HS-5 (cell line): ENCODE data around the gene ANO6.
A peak's percentile ranks its signal among the peaks of the same experiment; 100 is the strongest.

Experiments
- DNase-seq: peaks from one replicate; pipeline ENCODE4 v3.0.0-alpha.2; 2012; ENCODE audit warnings: low read depth

The ANO6 gene

GRCh38 chr12:45212064-45212463 is 3.8 kb upstream of the ANO6 start:
- no peak for DNase-seq

GRCh38 chr12:45213107-45213506 is 2.8 kb upstream of the ANO6 start:
- DNase-seq = no peak

- DNase-seq = no peak
These were observed 1.8 kb upstream of the ANO6 start for GRCh38 chr12:45214071-45214470.

GRCh38 chr12:45214749-45215418 is 1.0 kb upstream of the ANO6 start:
- no peak for DNase-seq

- DNase-seq = no peak
These were observed 511 bp downstream of the ANO6 start for GRCh38 chr12:45216230-45216982.

- no peak for DNase-seq
These were observed 1.1 kb downstream of the ANO6 start for GRCh38 chr12:45216983-45217485.

- DNase-seq = no peak
These were observed 2.0 kb downstream of the ANO6 start for GRCh38 chr12:45217846-45218245.

GRCh38 chr12:45219621-45220020 is 3.7 kb downstream of the ANO6 start:
- no peak for DNase-seq

GRCh38 chr12:45220363-45220931 is 4.6 kb downstream of the ANO6 start:
- DNase-seq = no peak

GRCh38 chr12:45220969-45221368 is 5.1 kb downstream of the ANO6 start:
- DNase-seq = no peak

- DNase-seq = no peak
These were observed 8.0 kb downstream of the ANO6 start for GRCh38 chr12:45223868-45224267.

GRCh38 chr12:45224311-45224710 is 8.4 kb downstream of the ANO6 start:
- DNase-seq = no peak

- DNase-seq = no peak
These were observed 10.1 kb downstream of the ANO6 start for GRCh38 chr12:45226021-45226420.

- DNase-seq = no peak
These were observed 11.6 kb downstream of the ANO6 start for GRCh38 chr12:45227316-45228067.

- DNase-seq = no peak
These were observed 15.7 kb downstream of the ANO6 start for GRCh38 chr12:45231515-45232145.

- DNase-seq = no peak
These were observed 16.4 kb downstream of the ANO6 start for GRCh38 chr12:45232146-45232755.

- DNase-seq = peak; percentile 92
These were observed 17.0 kb downstream of the ANO6 start for GRCh38 chr12:45232756-45233372.

- DNase-seq = peak; percentile 96
These were observed 18.4 kb downstream of the ANO6 start for GRCh38 chr12:45234139-45234865.

- DNase-seq = peak; percentile 8
These were observed 19.5 kb downstream of the ANO6 start for GRCh38 chr12:45235087-45236025.
